ENCODE data around the gene COL23A1. TPM values are rescaled to one million over a fixed set of nuclear protein-coding genes. Genes with fewer than 3 reads are reported as not detected.

COL23A1 gene
- total RNA-seq, 1 donor: 0.10 TPM

GRCh38 chr5:178389026-178389729 is 201.0 kb downstream of the COL23A1 start:
- Histone ChIP-seq H3K27me3 (ENCODE audit: insufficient read depth, low read length) (no peaks in the 10 kb centered on the region), H3K4me1 (ENCODE audit: insufficient read depth, low read length) (peaks cover 43% of the 10 kb centered on the region), H3K9me3 (ENCODE audit: low read depth, low read length) (no peaks in the 10 kb centered on the region), H3K4me3 (ENCODE audit: low read length) (no peak overlapping the region)

DNA sequence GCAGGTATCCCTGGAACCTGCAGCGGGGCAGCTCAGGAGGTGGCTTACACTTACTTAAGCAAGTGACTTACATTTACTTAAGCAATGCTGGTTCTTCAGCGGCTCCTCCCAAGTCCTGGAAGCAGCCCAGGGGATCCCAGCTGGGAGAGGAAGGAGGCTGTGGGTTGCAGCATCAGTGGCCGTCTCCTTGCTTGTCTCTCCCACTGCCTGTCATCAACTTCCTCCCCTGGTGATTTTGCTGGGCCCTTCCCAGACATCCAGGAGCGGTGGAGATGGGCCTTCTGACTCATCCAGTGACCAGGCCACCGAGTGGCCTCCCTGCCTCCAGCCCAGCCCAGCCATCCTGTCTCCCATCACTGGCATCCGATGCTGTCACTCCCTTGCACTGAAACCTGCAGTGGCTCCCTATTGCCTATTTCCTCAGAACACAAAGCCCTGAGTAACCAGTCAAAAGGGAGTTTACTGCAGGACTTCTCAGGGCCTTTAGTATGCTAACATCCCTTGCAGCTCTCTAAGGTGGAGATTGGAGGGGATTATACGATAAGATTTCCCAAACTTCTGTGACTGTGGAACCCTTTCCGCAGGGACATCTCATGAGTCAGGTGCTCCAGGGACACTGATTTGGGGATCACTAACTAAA is 201.7 kb downstream of the COL23A1 start:
- no peaks in the 10 kb centered on the region for H3K9me3 ChIP-seq (ENCODE audit: low read depth, low read length)

GRCh38 chr5:178387856-178388190 is 202.4 kb downstream of the COL23A1 start:
- H3K4me1 ChIP-seq (ENCODE audit: insufficient read depth, low read length): peaks cover 30% of the 10 kb centered on the region
- no peaks in the 10 kb centered on the region for H3K9me3 ChIP-seq (ENCODE audit: low read depth, low read length)
- H3K27me3 ChIP-seq (ENCODE audit: insufficient read depth, low read length): no peaks in the 10 kb centered on the region
- no peak overlapping the region for H3K4me3 ChIP-seq (ENCODE audit: low read length)

More for the DNA sequence above, 201.7 kb downstream of the COL23A1 start:
- Histone ChIP-seq H3K4me3 (ENCODE audit: low read length) (no peak overlapping the region), H3K27me3 (ENCODE audit: insufficient read depth, low read length) (no peaks in the 10 kb centered on the region), H3K4me1 (ENCODE audit: insufficient read depth, low read length) (peaks cover 36% of the 10 kb centered on the region)

DNA sequence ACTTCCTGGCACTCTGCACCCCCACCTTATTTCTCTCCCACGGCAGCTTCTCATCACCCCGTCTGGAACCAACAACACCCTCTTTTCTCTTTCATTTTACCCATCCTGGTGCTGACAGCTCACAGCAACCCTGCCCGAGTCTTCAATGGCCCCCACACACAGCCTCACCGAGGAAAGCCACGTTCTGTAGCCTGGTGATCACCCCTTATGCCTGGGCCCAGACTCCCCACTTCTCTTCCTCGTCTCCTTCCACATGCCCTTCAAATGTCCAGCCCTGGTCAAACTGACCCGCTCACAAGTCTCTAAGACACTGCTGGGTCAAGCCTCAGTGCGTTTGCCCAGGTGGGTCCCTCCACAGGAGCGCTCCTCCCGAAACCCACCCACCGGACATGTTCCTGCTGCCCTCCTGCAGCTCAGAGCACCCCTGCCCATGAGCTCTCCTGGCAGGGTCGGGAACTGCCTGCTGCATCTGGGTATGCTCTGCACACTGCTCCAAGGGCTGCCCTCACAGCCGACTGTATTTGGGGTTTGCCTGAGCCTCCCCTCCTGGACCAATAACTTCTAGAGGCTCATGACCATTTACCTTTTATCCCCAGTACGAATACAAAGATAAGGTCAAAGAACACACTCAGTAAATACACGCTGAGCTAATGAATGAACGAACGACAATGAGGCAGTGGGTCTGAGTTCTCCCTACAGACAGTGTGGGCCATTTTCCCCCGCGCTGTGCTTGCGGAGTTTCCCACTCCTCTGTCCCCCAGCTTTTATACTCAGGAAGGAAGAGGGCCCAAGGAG is 202.9 kb downstream of the COL23A1 start:
- H3K4me3 ChIP-seq (ENCODE audit: low read length): no peak overlapping the region
- peaks cover 24% of the 10 kb centered on the region for H3K4me1 ChIP-seq (ENCODE audit: insufficient read depth, low read length)
- no peaks in the 10 kb centered on the region for H3K27me3 ChIP-seq (ENCODE audit: insufficient read depth, low read length)
- no peaks in the 10 kb centered on the region for H3K9me3 ChIP-seq (ENCODE audit: low read depth, low read length)

- H3K4me1 ChIP-seq (ENCODE audit: insufficient read depth, low read length): peaks cover 20% of the 10 kb centered on the region
- no peaks in the 10 kb centered on the region for H3K9me3 ChIP-seq (ENCODE audit: low read depth, low read length)
- no peak overlapping the region for H3K4me3 ChIP-seq (ENCODE audit: low read length)
- no peaks in the 10 kb centered on the region for H3K27me3 ChIP-seq (ENCODE audit: insufficient read depth, low read length)
Measured at GRCh38 chr5:178386336-178386931, 203.8 kb downstream of the COL23A1 start.

- Histone ChIP-seq H3K27me3 (ENCODE audit: insufficient read depth, low read length) (no peaks in the 10 kb centered on the region), H3K9me3 (ENCODE audit: low read depth, low read length) (no peaks in the 10 kb centered on the region), H3K4me3 (ENCODE audit: low read length) (no peak overlapping the region), H3K4me1 (ENCODE audit: insufficient read depth, low read length) (peaks cover 20% of the 10 kb centered on the region)
Measured at GRCh38 chr5:178385496-178385890, 204.7 kb downstream of the COL23A1 start.

DNA sequence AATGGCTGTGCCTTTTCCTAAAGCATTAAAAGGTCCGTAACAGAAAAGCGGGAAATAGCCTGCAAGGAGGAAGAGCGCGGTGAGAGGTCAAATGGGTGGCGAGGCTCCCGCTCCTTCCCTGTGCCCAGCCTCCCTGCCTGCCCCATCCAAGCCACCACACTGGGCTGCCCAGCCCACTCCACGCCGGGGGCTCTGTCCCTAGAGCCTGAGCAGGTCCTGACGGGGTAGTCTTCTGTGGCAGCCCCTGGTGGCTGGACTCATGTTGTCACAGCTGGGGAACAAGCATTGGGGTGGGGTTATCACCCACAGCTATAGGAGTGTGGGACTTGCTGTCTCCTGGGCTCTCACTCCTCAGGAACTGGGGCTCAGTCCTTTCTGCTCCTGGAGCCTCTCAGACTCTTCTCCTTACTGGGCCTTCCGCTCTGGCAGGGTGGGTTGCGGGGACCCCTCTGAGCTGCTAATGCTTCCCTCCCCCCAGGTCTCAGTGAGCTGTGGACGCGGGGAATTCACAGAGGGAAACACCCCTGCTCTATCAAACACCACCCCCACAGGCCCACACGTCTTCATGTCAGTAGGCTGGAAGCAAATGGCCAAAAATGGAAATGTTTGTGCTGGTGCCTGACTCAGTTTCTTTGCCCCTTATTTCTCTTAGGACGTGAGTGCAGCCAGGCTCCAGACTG is 205.2 kb downstream of the COL23A1 start:
- H3K9me3 ChIP-seq (ENCODE audit: low read depth, low read length): no peaks in the 10 kb centered on the region
- no peak overlapping the region for H3K4me3 ChIP-seq (ENCODE audit: low read length)
- no peaks in the 10 kb centered on the region for H3K27me3 ChIP-seq (ENCODE audit: insufficient read depth, low read length)
- H3K4me1 ChIP-seq (ENCODE audit: insufficient read depth, low read length): peaks cover 20% of the 10 kb centered on the region

DNA sequence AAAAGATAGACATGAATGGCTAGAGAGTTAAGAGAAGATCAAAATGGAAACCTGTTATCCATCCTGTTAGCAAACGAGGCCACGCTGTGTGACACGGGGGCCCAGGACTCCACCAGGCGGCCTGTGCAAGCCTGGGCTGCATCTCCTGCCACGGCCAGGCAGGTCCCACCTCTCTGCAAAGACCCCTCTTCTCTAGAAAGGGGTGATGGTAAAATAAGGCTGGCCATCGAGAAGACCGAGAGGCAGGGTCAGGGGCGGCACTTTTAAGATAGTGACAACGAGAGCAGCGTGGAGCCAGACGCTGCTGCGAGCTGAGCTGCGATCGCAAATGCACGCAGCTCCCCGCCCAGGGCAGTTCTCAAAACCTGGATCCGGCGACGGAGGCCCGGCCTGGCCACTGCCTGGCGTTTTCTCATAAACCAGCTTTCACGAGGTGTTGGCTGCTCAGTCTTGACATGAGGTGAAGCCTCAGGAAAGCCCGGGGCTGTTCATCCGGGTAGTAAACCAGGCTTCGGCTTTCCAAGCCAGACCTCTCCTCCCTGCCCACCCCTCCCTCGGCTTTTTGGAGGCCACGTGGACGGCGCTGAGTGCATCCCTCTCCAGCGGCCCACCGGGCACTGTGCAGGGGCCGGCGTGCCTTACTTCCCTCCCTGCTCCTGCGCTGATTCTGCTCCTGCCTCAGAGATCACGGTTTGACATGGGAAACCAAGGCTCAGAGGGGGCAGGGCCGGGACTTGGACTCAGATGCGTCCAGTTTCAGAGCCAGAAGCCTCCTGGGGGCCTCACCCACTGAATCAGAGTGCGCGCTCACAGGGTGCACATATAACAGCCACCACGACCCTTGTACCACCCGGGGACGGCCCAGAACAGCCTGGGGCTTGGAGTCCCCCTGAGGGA is 206.0 kb downstream of the COL23A1 start:
- H3K9me3 ChIP-seq (ENCODE audit: low read depth, low read length): no peaks in the 10 kb centered on the region
- peaks cover 20% of the 10 kb centered on the region for H3K4me1 ChIP-seq (ENCODE audit: insufficient read depth, low read length)
- no peak overlapping the region for H3K4me3 ChIP-seq (ENCODE audit: low read length)
- no peaks in the 10 kb centered on the region for H3K27me3 ChIP-seq (ENCODE audit: insufficient read depth, low read length)

GRCh38 chr5:178383301-178383918 is 206.8 kb downstream of the COL23A1 start:
- H3K9me3 ChIP-seq (ENCODE audit: low read depth, low read length): no peaks in the 10 kb centered on the region
- no peak overlapping the region for H3K4me3 ChIP-seq (ENCODE audit: low read length)
- H3K27me3 ChIP-seq (ENCODE audit: insufficient read depth, low read length): no peaks in the 10 kb centered on the region
- H3K4me1 ChIP-seq (ENCODE audit: insufficient read depth, low read length): peaks cover 12% of the 10 kb centered on the region

DNA sequence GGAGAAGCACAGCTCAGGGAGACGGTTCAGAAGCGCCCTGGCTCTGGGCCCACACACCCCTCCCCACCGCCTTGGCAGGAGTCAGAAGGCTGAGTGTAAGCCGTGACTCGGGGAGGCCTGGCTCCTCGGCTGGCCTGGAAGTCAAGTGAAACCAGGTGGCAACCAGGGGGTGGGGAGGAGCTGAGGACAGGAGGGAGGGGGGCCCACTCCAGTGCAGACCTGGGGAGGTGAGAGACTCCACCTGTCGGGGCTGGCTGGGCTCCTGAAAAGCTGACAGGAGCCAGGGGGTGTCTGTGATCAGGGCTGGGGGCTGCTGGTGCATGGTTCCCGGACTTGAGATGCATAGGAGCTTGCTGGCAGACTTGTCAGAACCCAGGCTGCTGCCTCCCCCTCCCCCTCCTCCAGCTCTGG is 207.4 kb downstream of the COL23A1 start:
- Histone ChIP-seq H3K4me1 (ENCODE audit: insufficient read depth, low read length) (peaks cover 5% of the 10 kb centered on the region), H3K4me3 (ENCODE audit: low read length) (no peak overlapping the region), H3K9me3 (ENCODE audit: low read depth, low read length) (no peaks in the 10 kb centered on the region), H3K27me3 (ENCODE audit: insufficient read depth, low read length) (no peaks in the 10 kb centered on the region)

GRCh38 chr5:178381921-178382695 is 208.1 kb downstream of the COL23A1 start:
- H3K27me3 ChIP-seq (ENCODE audit: insufficient read depth, low read length): no peaks in the 10 kb centered on the region
- no peaks in the 10 kb centered on the region for H3K4me1 ChIP-seq (ENCODE audit: insufficient read depth, low read length)
- no peaks in the 10 kb centered on the region for H3K9me3 ChIP-seq (ENCODE audit: low read depth, low read length)
- no peak overlapping the region for H3K4me3 ChIP-seq (ENCODE audit: low read length)

- Histone ChIP-seq H3K4me3 (ENCODE audit: low read length) (no peak overlapping the region), H3K4me1 (ENCODE audit: insufficient read depth, low read length) (no peaks in the 10 kb centered on the region), H3K9me3 (ENCODE audit: low read depth, low read length) (no peaks in the 10 kb centered on the region), H3K27me3 (ENCODE audit: insufficient read depth, low read length) (no peaks in the 10 kb centered on the region)
Measured at GRCh38 chr5:178381206-178381605, 209.0 kb downstream of the COL23A1 start.

DNA sequence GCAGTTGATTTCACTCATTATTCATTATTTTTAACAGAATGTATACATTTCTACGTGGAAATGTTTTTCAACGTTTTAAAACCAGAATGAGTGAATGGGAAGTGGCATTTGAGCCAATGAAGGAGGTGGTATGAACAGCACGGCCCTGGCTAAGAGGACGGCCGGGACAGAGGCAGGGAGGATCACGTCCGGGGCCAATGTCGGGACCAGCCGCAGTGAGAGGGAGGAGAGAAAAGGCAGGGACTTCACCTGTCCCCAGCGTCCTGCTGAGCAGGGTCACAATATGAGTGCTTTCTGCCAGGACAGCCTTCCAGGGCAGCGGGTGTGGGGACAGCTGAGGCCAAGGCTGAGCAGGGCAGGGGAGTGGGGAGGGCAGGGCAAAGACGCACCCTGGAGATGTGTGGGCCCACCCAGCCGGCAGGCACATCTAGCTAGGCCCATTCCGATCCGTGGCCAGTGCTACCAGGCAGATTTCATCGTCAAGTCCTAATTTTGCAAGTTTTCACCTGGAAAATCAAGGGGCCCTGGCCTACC is 209.6 kb downstream of the COL23A1 start:
- no peaks in the 10 kb centered on the region for H3K27me3 ChIP-seq (ENCODE audit: insufficient read depth, low read length)
- H3K4me1 ChIP-seq (ENCODE audit: insufficient read depth, low read length): no peaks in the 10 kb centered on the region
- no peaks in the 10 kb centered on the region for H3K9me3 ChIP-seq (ENCODE audit: low read depth, low read length)
- no peak overlapping the region for H3K4me3 ChIP-seq (ENCODE audit: low read length)
